Measurements from ENCODE around the gene PTPN5.

The PTPN5 gene

GRCh38 chr11:18798799-18799469 is 7.3 kb upstream of the PTPN5 start:
- no peak overlapping the region for H3K27ac ChIP-seq
- no peak for TF ChIP-seq CTCF (IDR thresholded peaks at IDR 0.05)
- no peak for TF ChIP-seq ZFX (IDR thresholded peaks at IDR 0.05; ENCODE audit: borderline replicate concordance)

- TF ChIP-seq ZFX (IDR thresholded peaks at IDR 0.05; ENCODE audit: borderline replicate concordance): no peak
- TF ChIP-seq CTCF (IDR thresholded peaks at IDR 0.05): no peak
- H3K27ac ChIP-seq: no peak overlapping the region
These were observed 3.4 kb upstream of the PTPN5 start for GRCh38 chr11:18794956-18795355.

DNA sequence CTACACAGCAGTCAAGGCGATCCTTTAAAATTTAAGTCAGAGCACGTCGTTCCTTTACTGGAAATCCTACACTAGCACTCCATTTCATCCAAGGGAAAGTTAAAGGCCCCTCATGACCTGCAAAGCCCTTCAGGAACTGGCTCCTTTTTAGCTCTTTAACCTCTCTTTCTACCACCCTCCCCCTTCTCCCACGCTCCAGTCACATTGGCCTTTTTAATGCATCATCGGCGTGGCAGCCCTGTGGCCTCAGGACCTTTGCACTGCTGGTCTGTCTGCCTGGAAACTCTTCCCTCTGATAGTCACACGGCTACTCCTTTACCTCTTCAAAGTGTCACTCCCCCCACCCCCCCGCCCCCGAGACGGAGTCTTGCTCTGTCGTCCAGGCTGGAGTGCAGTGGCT is 1.2 kb upstream of the PTPN5 start:
- H3K27ac ChIP-seq: no peak overlapping the region
- TF ChIP-seq CTCF (IDR thresholded peaks at IDR 0.05): no peak
- no peak for TF ChIP-seq ZFX (IDR thresholded peaks at IDR 0.05; ENCODE audit: borderline replicate concordance)

- TF ChIP-seq CTCF (IDR thresholded peaks at IDR 0.05) (no peak), ZFX (IDR thresholded peaks at IDR 0.05; ENCODE audit: borderline replicate concordance) (no peak)
- no peak overlapping the region for H3K27ac ChIP-seq
These were observed 501 bp upstream of the PTPN5 start for GRCh38 chr11:18791969-18792628.

DNA sequence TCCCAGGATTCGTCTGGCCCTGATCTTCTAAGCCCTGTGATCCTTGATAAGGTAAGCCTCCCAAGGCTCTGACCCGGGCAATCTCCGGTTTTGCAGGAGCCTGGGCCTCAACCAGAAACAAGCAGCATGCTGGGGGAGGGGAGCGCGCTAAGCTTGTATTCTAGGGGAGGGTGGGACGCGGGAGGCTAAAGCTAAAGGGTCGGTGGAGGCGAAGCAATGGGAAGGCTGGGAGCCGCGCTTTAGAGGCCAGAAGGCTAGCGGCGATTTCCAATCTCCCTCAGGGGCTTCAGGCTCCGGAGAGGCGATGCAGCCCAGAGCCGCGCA is 753 bp downstream of the PTPN5 start:
- TF ChIP-seq ZFX (IDR thresholded peaks at IDR 0.05; ENCODE audit: borderline replicate concordance): no peak
- TF ChIP-seq CTCF (IDR thresholded peaks at IDR 0.05): no peak
- no peak overlapping the region for H3K27ac ChIP-seq

DNA sequence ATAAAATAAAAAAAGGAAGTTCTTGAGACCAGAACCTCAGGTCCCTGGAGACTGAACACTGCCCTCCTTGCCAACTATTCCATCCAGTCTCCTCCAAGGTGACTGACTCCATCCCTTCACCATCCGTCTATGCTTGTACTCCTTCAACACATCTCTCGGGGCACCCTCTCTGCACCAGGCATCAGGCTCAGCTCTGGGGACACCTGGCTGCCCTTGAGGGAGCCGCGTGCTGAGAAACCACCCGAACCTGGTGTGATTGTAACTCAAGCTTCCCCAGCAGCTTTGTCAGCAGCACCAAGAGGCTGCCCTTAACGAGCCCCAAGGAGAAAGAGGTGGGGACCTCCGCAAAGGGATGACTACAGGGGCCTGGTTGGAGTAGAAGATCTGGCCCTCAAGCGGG is 1.7 kb downstream of the PTPN5 start:
- TF ChIP-seq CTCF (IDR thresholded peaks at IDR 0.05) (no peak), ZFX (IDR thresholded peaks at IDR 0.05; ENCODE audit: borderline replicate concordance) (no peak)
- no peak overlapping the region for H3K27ac ChIP-seq

GRCh38 chr11:18785411-18785810 is 6.2 kb downstream of the PTPN5 start:
- no peak overlapping the region for H3K27ac ChIP-seq

More at GRCh38 chr11:18785411-18785810, 6.2 kb downstream of the PTPN5 start:
- TF ChIP-seq CTCF (IDR thresholded peaks at IDR 0.05) (no peak), ZFX (IDR thresholded peaks at IDR 0.05; ENCODE audit: borderline replicate concordance) (no peak)
